Measurements from ENCODE around the gene ZSWIM4.

DNA sequence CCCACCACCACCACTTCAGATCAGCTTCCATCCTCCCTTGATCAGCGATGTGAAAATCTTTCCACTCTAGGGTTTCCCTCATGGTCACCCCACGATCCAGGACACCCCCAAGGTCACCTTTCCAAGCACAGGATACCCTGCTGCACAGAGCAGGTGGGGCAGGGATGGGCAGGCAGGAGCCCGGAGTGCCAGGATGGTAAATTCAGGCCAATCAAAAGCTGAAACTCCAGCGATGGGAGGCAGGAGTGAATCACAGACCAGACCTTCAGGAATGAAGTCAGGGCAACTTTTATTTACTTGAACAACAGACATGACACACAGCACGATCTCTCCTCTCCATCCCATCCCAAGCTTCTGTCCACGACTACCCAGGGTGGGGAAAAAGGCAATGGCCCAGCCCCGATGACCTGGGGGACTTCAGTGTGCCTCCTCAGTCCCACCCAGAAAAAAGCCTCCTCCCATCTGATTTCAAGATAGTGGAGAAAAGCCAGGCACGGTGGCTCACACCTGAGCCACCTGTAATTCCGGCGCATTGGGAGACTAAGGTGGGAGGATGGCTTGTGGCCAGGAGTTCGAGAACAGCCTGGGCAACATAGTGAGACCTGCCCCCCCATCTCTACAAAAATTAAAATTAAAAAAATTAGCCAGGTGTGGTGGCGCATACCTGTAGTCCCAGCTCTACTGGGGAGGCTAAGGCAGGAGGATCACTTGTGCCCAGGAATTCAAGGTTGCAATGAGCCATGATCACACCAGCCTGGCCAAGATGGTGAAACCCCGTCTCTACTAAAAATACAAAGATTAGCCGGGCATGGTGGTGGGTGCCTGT is 39.2 kb downstream of the ZSWIM4 start:
- no peak for TF ChIP-seq POLR2A (IDR thresholded peaks at IDR 0.05)
- TF ChIP-seq, protein P1, sequence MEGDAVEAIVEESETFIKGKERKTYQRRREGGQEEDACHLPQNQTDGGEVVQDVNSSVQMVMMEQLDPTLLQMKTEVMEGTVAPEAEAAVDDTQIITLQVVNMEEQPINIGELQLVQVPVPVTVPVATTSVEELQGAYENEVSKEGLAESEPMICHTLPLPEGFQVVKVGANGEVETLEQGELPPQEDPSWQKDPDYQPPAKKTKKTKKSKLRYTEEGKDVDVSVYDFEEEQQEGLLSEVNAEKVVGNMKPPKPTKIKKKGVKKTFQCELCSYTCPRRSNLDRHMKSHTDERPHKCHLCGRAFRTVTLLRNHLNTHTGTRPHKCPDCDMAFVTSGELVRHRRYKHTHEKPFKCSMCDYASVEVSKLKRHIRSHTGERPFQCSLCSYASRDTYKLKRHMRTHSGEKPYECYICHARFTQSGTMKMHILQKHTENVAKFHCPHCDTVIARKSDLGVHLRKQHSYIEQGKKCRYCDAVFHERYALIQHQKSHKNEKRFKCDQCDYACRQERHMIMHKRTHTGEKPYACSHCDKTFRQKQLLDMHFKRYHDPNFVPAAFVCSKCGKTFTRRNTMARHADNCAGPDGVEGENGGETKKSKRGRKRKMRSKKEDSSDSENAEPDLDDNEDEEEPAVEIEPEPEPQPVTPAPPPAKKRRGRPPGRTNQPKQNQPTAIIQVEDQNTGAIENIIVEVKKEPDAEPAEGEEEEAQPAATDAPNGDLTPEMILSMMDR (IDR thresholded peaks at IDR 0.05), result no peak

Measured in right lobe of liver (tissue), 4 donors.